ENCODE data around the gene RPS2.

RPS2 gene

GRCh38 chr16:1999866-2000514, 35.4 kb upstream of the RPS2 start:
- H3K4me1 Mint-ChIP-seq, result peaks cover 9% of the 10 kb centered on the region
- no peak overlapping the region for H3K27ac Mint-ChIP-seq
- H3K4me3 Mint-ChIP-seq, result no peak overlapping the region

GRCh38 chr16:1998852-1999801, 34.5 kb upstream of the RPS2 start:
- Mint-ChIP-seq H3K27me3 (ENCODE audit: low read depth, poor library complexity) (peaks cover 1% of the 10 kb centered on the region), H3K9me3 (no peaks in the 10 kb centered on the region), H3K36me3 (ENCODE audit: low read depth) (peaks cover 28% of the 10 kb centered on the region), H3K4me1 (peaks cover under 1% of the 10 kb centered on the region), H3K4me3 (no peak overlapping the region), H3K27ac (no peak overlapping the region)
- DNase-seq, result no peak
- TF ChIP-seq CTCF (IDR thresholded peaks at IDR 0.05), result no peak

More at GRCh38 chr16:1999866-2000514, 35.4 kb upstream of the RPS2 start:
- Mint-ChIP-seq H3K27me3 (ENCODE audit: low read depth, poor library complexity) (no peaks in the 10 kb centered on the region), H3K9me3 (no peaks in the 10 kb centered on the region), H3K36me3 (ENCODE audit: low read depth) (peaks cover 28% of the 10 kb centered on the region)
- no peak for TF ChIP-seq CTCF (IDR thresholded peaks at IDR 0.05)
- DNase-seq, result no peak

GRCh38 chr16:1998360-1998835, 33.8 kb upstream of the RPS2 start:
- Mint-ChIP-seq H3K36me3 (ENCODE audit: low read depth) (peaks cover 28% of the 10 kb centered on the region), H3K27ac (no peak overlapping the region), H3K4me3 (no peak overlapping the region), H3K9me3 (no peaks in the 10 kb centered on the region), H3K4me1 (peaks cover 3% of the 10 kb centered on the region), H3K27me3 (ENCODE audit: low read depth, poor library complexity) (peaks cover 7% of the 10 kb centered on the region)
- DNase-seq, result no peak
- TF ChIP-seq CTCF (IDR thresholded peaks at IDR 0.05), result no peak

- Mint-ChIP-seq H3K4me1 (peaks cover 3% of the 10 kb centered on the region), H3K4me3 (no peak overlapping the region)
- no peak for DNase-seq
Measured at GRCh38 chr16:1997494-1998359, 33.1 kb upstream of the RPS2 start.

More at GRCh38 chr16:1997494-1998359, 33.1 kb upstream of the RPS2 start:
- TF ChIP-seq CTCF (IDR thresholded peaks at IDR 0.05), result no peak
- Mint-ChIP-seq H3K9me3 (no peaks in the 10 kb centered on the region), H3K27me3 (ENCODE audit: low read depth, poor library complexity) (peaks cover 11% of the 10 kb centered on the region), H3K36me3 (ENCODE audit: low read depth) (peaks cover 28% of the 10 kb centered on the region), H3K27ac (no peak overlapping the region)

Measured in nephron progenitor cell (in vitro differentiated cells).